ENCODE measurements around the gene MAP4K4. TPM values are rescaled to one million over a fixed set of nuclear protein-coding genes. Genes with fewer than 3 reads are reported as not detected.
A peak's percentile ranks its signal among the peaks of the same experiment; 100 is the strongest.

MAP4K4 gene
- total RNA-seq, 1 donor from 2014 or later: 232 TPM

DNA sequence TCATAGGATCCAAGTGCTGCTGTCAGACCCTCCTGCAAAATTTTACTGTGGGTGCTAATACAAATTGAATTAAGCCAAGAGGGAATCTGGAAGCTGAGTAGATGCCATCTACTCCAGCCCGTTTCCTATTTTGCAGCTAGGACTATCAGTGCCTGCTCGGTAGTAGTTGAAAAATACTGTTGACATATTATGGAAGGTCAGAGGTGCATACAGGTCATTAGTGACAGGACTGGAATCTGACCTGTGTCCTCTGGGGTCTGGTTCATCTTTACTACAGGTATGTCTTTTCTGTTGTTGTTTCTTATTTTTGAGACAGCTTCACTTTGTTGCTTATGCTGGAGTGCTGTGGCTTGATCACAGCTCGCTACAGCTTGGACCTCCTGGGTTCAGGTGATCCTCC lies 58.8 kb downstream of the MAP4K4 start:
- peak overlapping the region; percentile 25 for H3K4me3 Mint-ChIP-seq
- no peaks in the 10 kb centered on the region for H3K9me3 Mint-ChIP-seq
- intact Hi-C loops (cut with micrococcal nuclease): no loop called here
- peaks cover 85% of the 10 kb centered on the region for H3K4me1 Mint-ChIP-seq
- POLR2A ChIA-PET: interaction anchor here (0.6 to 1.9 kb wide), 10 partner anchors 8 to 134 kb away, joined by 3 to 11 read pairs (median 5); partner anchors contain the start of gene MAP4K4
- TF ChIP-seq, protein P1, sequence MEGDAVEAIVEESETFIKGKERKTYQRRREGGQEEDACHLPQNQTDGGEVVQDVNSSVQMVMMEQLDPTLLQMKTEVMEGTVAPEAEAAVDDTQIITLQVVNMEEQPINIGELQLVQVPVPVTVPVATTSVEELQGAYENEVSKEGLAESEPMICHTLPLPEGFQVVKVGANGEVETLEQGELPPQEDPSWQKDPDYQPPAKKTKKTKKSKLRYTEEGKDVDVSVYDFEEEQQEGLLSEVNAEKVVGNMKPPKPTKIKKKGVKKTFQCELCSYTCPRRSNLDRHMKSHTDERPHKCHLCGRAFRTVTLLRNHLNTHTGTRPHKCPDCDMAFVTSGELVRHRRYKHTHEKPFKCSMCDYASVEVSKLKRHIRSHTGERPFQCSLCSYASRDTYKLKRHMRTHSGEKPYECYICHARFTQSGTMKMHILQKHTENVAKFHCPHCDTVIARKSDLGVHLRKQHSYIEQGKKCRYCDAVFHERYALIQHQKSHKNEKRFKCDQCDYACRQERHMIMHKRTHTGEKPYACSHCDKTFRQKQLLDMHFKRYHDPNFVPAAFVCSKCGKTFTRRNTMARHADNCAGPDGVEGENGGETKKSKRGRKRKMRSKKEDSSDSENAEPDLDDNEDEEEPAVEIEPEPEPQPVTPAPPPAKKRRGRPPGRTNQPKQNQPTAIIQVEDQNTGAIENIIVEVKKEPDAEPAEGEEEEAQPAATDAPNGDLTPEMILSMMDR (IDR thresholded peaks at IDR 0.05): no peak
- ATAC-seq (ENCODE audit: low read depth): no peak
- CTCF ChIA-PET: interaction anchor here (0.9 to 2.2 kb wide), 4 partner anchors 11 to 75 kb away, joined by 3 to 7 read pairs (median 6); no protein-coding TSS in a partner anchor
- H3K27me3 Mint-ChIP-seq: no peaks in the 10 kb centered on the region
- peaks cover 5% of the 10 kb centered on the region for H3K36me3 Mint-ChIP-seq (ENCODE audit: low read depth)
- DNase-seq: no peak
- peak overlapping the region; percentile 80 for H3K27ac Mint-ChIP-seq

DNA sequence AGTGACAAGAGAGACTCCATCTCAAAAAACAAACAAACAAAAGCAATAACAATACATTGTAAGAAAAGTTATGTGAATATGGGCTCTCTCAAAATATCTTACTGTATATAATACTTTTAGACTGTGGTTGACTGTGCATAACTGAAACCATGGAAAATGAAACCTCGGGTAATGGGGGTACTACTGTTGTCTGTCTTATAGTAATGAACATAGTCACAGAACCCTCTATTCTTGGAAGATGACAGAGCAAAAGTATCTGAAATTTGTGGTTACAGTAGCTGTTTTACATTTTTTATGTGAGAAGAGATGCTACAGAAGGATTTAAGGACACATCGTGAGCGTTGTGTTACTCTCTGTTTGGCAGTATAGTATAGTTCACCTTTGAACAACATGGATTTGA lies 60.5 kb downstream of the MAP4K4 start:
- peak overlapping the region; percentile 53 for H3K27ac Mint-ChIP-seq
- DNase-seq (no peak), ATAC-seq (ENCODE audit: low read depth) (no peak)
- POLR2A ChIA-PET: interaction anchor here (0.6 to 2.2 kb wide), 4 partner anchors 15 to 106 kb away, joined by 3 to 7 read pairs (median 5); partner anchors contain the start of gene MAP4K4
- no peaks in the 10 kb centered on the region for H3K27me3 Mint-ChIP-seq
- H3K9me3 Mint-ChIP-seq: no peaks in the 10 kb centered on the region
- CTCF ChIA-PET: interaction anchor here (1.0 to 1.3 kb wide), 2 partner anchors 9 to 72 kb away, joined by 3 read pairs; no protein-coding TSS in a partner anchor
- H3K4me1 Mint-ChIP-seq: peaks cover 82% of the 10 kb centered on the region
- peaks cover 13% of the 10 kb centered on the region for H3K36me3 Mint-ChIP-seq (ENCODE audit: low read depth)
- peak overlapping the region; percentile 60 for H3K4me3 Mint-ChIP-seq
- TF ChIP-seq, protein P1 (IDR thresholded peaks at IDR 0.05): no peak
- intact Hi-C loops (cut with micrococcal nuclease): loop anchor here (1.0 kb wide), 1 partner anchor 23 kb away; no protein-coding TSS in a partner anchor

DNA sequence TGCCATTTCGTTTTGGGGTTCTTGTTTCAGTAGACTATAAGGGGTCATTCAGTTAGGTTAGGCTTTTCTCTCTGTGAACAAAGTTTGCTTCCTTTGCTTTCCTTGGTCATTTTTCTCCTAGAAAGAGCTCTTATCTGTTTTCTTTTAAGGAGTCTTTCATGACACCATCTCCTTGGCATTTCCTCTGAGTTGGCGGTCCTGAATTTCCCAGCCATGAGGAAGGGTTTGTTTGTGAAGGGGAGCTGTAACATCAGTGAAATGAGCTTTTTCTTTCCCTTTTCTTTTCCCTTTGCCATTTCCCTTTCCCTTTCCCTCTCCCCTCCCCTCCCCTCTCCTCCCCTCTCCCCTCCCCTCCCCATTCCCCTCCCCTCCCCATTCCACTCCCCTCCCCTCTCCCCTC lies 61.7 kb downstream of the MAP4K4 start:
- POLR2A ChIA-PET: interaction anchor here (0.6 to 2.2 kb wide), 5 partner anchors 11 to 324 kb away, joined by 3 to 7 read pairs (median 4); no protein-coding TSS in a partner anchor

DNA sequence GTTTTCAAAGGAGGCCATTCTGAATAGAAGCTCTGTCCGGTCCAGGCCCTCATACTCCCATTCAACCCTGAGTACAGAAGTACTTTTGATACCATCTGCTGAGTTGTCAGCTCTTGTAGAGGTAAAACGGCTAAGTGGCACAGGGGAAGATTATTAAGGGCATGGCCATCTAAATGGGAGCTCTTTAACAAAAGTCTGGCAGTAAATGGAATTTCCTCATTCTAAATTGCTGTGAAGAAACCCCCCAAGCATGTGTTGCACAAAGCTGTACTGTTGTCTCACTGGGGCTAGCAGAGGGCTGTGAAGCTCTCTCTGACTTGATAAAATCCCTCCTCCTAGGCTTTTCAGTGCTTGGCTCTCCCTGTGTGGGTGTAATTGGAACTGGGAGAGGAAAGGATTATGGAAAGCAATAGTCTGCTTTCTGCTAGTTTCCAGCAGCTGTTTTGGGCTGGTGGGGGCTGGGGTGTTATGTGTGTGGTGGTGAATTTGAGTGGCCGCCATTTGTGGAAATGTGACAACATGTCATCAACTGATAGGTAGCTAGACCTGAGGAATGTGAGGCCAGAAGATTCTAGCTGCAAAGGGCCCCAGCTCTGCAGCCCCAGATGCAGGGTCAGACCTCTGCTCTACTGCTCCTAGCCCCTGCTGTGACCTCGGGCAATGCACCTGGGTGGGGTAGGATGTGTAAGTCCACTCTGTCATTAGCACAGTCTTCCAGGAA lies 65.1 kb downstream of the MAP4K4 start:
- Mint-ChIP-seq H3K27ac (peak overlapping the region; percentile 68), H3K27me3 (no peaks in the 10 kb centered on the region), H3K4me3 (no peak overlapping the region), H3K9me3 (no peaks in the 10 kb centered on the region), H3K4me1 (peaks cover 80% of the 10 kb centered on the region), H3K36me3 (ENCODE audit: low read depth) (peaks cover 17% of the 10 kb centered on the region)
- no peak for ATAC-seq (ENCODE audit: low read depth)
- ChIA-PET POLR2A (interaction anchor here (0.6 to 2.5 kb wide), 3 partner anchors 10 to 52 kb away, joined by 5 to 15 read pairs (median 9); no protein-coding TSS in a partner anchor), CTCF (interaction anchor here (1.2 kb wide), 1 partner anchor 344 kb away, joined by 5 read pairs; no protein-coding TSS in a partner anchor)
- intact Hi-C loops (cut with micrococcal nuclease): no loop called here
- TF ChIP-seq, protein P1 (IDR thresholded peaks at IDR 0.05): no peak
- DNase-seq: no peak

More for the DNA sequence above, 61.7 kb downstream of the MAP4K4 start:
- TF ChIP-seq, protein P1 (IDR thresholded peaks at IDR 0.05): no peak
- Mint-ChIP-seq H3K36me3 (ENCODE audit: low read depth) (peaks cover 15% of the 10 kb centered on the region), H3K4me3 (no peak overlapping the region), H3K27me3 (no peaks in the 10 kb centered on the region), H3K27ac (no peak overlapping the region), H3K9me3 (no peaks in the 10 kb centered on the region), H3K4me1 (peaks cover 81% of the 10 kb centered on the region)
- no peak for ATAC-seq (ENCODE audit: low read depth)
- no peak for DNase-seq
- intact Hi-C loops (cut with micrococcal nuclease): no loop called here
- CTCF ChIA-PET: no interaction called here
